Spleen (tissue), 7 donors: ENCODE data around the gene NUP50.

Experiments used
- POLR2A ChIP-seq, 3 donors: fragments of 450-650 bp; IDR thresholded peaks; one replicate each; pipeline ENCODE4 v1.5.1; 2017; ENCODE audit warnings: antibody characterized with exemption in 3 of 3, mild to moderate bottlenecking in 1 of 3
- TF ChIP-seq, protein P1 (sequence below), 11 experiments: fragments of 200-600 bp in 7 of 11; fragments of 450-650 bp in 4 of 11; sonication (generic) in 4 of 11; IDR thresholded peaks in 8 of 11; conservative IDR thresholded peaks in 3 of 11; 1 replicate in 7 of 11; 2 replicates in 4 of 11; pipeline versions ENCODE4 v1.4.0 to v1.8.0; 2016 to 2021; ENCODE audit warnings: antibody characterized with exemption in 11 of 11, inconsistent platforms in 4 of 11, mild to moderate bottlenecking in 1 of 11
- donor health status: DM: no; HTN: no; CAD: no; lungs with moderate emphysema.
- donor health status: DM: no; HTN: no; CAD: no.
- donor health status: DM: no; HTN: no; CAD: no.

DNA sequence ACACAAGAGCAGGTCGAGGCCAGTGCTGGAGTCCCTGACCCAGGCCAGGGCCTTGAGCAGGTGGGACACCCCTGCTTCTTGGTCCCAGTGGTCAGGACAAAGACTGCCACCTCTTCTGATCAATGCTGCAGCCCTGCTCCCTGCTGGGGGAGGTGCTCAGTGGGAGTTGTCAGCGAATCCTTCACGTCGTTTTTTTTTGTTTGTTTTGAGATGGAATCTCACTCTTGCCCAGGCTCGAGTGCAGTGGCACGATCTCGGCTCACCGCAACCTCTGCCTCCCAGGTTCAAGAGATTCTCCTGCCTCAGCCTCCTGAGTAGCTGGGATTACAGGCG, 34.7 kb downstream of the NUP50 start:
- no peak for TF ChIP-seq POLR2A (IDR thresholded peaks at IDR 0.05)
- TF ChIP-seq, protein P1, sequence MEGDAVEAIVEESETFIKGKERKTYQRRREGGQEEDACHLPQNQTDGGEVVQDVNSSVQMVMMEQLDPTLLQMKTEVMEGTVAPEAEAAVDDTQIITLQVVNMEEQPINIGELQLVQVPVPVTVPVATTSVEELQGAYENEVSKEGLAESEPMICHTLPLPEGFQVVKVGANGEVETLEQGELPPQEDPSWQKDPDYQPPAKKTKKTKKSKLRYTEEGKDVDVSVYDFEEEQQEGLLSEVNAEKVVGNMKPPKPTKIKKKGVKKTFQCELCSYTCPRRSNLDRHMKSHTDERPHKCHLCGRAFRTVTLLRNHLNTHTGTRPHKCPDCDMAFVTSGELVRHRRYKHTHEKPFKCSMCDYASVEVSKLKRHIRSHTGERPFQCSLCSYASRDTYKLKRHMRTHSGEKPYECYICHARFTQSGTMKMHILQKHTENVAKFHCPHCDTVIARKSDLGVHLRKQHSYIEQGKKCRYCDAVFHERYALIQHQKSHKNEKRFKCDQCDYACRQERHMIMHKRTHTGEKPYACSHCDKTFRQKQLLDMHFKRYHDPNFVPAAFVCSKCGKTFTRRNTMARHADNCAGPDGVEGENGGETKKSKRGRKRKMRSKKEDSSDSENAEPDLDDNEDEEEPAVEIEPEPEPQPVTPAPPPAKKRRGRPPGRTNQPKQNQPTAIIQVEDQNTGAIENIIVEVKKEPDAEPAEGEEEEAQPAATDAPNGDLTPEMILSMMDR (IDR thresholded peaks at IDR 0.05 in 8 of 11, conservative IDR thresholded peaks at IDR 0.05 in 3 of 11): no peak
